K562 (cell line): ENCODE measurements around the gene POT1. TPM values are rescaled to one million over a fixed set of nuclear protein-coding genes. Genes with fewer than 3 reads are reported as not detected.
A peak's percentile ranks its signal among the peaks of the same experiment; 100 is the strongest.

ENCODE experiments used
- ATAC-seq: fragments of 200-7000 bp; cut with Tn5 transposase; 3 replicates; pipeline ENCODE4 v1.9.1; 2020; ENCODE audit warnings: moderate library complexity
- BruUV-seq: library from RNA; stranded (reverse); fragments of 400-500 nt; replicated peaks from 2 replicates; lab custom pipeline; 2021; lab: Mats Ljungman, UMichigan
- CTCF ChIA-PET: fragments of 300-600 bp; formaldehyde crosslinking; extraction: SDS; loops from one replicate; lab custom pipeline; 2021; ENCODE audit warnings: low intra/inter-chr PET ratio; lab: Yijun Ruan, JAX
- POLR2A ChIA-PET: fragments of 300-600, 350-650 bp; sonication (Branson Sonifier 250); formaldehyde crosslinking; extraction: SDS; loops from one replicate; lab custom pipeline; 2021; ENCODE audit warnings: antibody characterized with exemption, inconsistent platforms; lab: Yijun Ruan, JAX
- DNase-seq, 4 experiments: peaks; one replicate each; pipeline versions ENCODE4 v3.0.0 to v3.0.0-alpha.2; 2011 to 2018; ENCODE audit warnings: low spot score in 3 of 4, mixed read lengths in 3 of 4; ENCODE audit errors: extremely low read depth in 1 of 4
- FAIRE-seq: peaks from 2 replicates; lab custom pipeline; 2011; peaks lifted over from hg19 to GRCh38; lab: Jason Lieb, UNC
- H2AFZ ChIP-seq: 2 replicates; pipeline ENCODE4 v1.6.0; 2011; ENCODE audit warnings: low read depth, low read length, control low read depth, inconsistent platforms
- H3K27ac ChIP-seq: fragments of 200-600 bp; 3 replicates; pipeline ENCODE4 v1.8.0; 2011; ENCODE audit warnings: low read depth, mild to moderate bottlenecking, control low read depth, inconsistent platforms, low read length, moderate library complexity, mixed read lengths; ENCODE audit errors: extremely low read depth
- H3K27me3 ChIP-seq, 2 experiments: fragments of 300-600 bp in 1 of 2; 2 replicates in 1 of 2; 3 replicates in 1 of 2; pipeline versions ENCODE4 v1.6.0 to v1.8.0; 2011; ENCODE audit warnings: inconsistent platforms in 2 of 2, low read length in 2 of 2, mild to moderate bottlenecking in 1 of 2, mixed read lengths in 1 of 2, moderate library complexity in 1 of 2; ENCODE audit not compliant: control insufficient read depth in 2 of 2, insufficient read depth in 2 of 2
- H3K36me3 ChIP-seq: fragments of 300-600 bp; 3 replicates; pipeline ENCODE4 v1.8.0; 2011; ENCODE audit warnings: mild to moderate bottlenecking, low read length, inconsistent platforms; ENCODE audit not compliant: control insufficient read depth, insufficient read depth
- H3K4me1 ChIP-seq, 2 experiments: fragments of 200-600 bp in 1 of 2; replicated peaks in 1 of 2; 2 replicates in 1 of 2; 3 replicates in 1 of 2; pipeline versions ENCODE4 v1.5.1 to v1.8.0; 2011; ENCODE audit warnings: inconsistent platforms in 2 of 2, low read length in 2 of 2, mild to moderate bottlenecking in 1 of 2, mixed read lengths in 1 of 2, moderate library complexity in 1 of 2; ENCODE audit not compliant: control insufficient read depth in 2 of 2, insufficient read depth in 2 of 2
- H3K4me2 ChIP-seq: 2 replicates; pipeline ENCODE4 v1.6.1; 2011; ENCODE audit warnings: low read length, control low read depth, inconsistent platforms, mixed read lengths; ENCODE audit not compliant: insufficient read depth
- H3K4me3 ChIP-seq: fragments of 200-600 bp; sonication (generic), shearing (Covaris generic); 2 replicates; pipeline ENCODE4 v1.5.1; 2016; ENCODE audit warnings: control low read depth, inconsistent platforms
- H3K79me2 ChIP-seq: fragments of 200-600 bp; 3 replicates; pipeline ENCODE4 v1.8.0; 2011; ENCODE audit warnings: low read length, inconsistent platforms; ENCODE audit not compliant: control insufficient read depth, insufficient read depth
- H3K9ac ChIP-seq, 2 experiments: 2 replicates each; pipeline versions ENCODE4 v1.6.0 to v1.6.1; 2011; ENCODE audit warnings: low read depth in 2 of 2, low read length in 2 of 2, control low read depth in 1 of 2, inconsistent platforms in 1 of 2, mild to moderate bottlenecking in 1 of 2, mixed read lengths in 1 of 2; ENCODE audit not compliant: insufficient read depth in 1 of 2
- H3K9me1 ChIP-seq: one replicate; pipeline ENCODE4 v1.6.0; 2011; ENCODE audit warnings: inconsistent platforms, mild to moderate bottlenecking, low read length, moderate library complexity; ENCODE audit not compliant: control insufficient read depth, insufficient read depth
- H3K9me3 ChIP-seq: replicated peaks from 2 replicates; pipeline ENCODE4 v1.5.1; 2011; ENCODE audit warnings: low read depth, low read length, inconsistent platforms; ENCODE audit not compliant: control insufficient read depth, insufficient read depth
- H4K20me1 ChIP-seq: replicated peaks from 2 replicates; pipeline ENCODE4 v1.6.1; 2011; ENCODE audit warnings: low read length, inconsistent platforms, mixed read lengths; ENCODE audit not compliant: control insufficient read depth, insufficient read depth
- GABPB2 ChIP-seq: fragments of 250-450 bp; sonication (Bioruptor Pico); conservative IDR thresholded peaks from 2 replicates; pipeline ENCODE4 v1.5.1; 2021; ENCODE audit warnings: mild to moderate bottlenecking
- L3MBTL2 ChIP-seq: fragments of 450-650 bp; IDR thresholded peaks from 2 replicates; pipeline ENCODE4 v1.6.1; 2016; ENCODE audit warnings: mild to moderate bottlenecking, moderate library complexity
- NELFE ChIP-seq: IDR thresholded peaks from 2 replicates; pipeline ENCODE4 v1.6.1; 2011; ENCODE audit warnings: mild to moderate bottlenecking; ENCODE audit not compliant: insufficient read depth, insufficient read length
- NRF1 ChIP-seq, 2 experiments: fragments of 450-650 bp; IDR thresholded peaks in 1 of 2; conservative IDR thresholded peaks in 1 of 2; 2 replicates each; pipeline ENCODE4 v1.6.1; 2014; ENCODE audit warnings: mild to moderate bottlenecking in 2 of 2
- POLR2AphosphoS5 ChIP-seq: IDR thresholded peaks from 2 replicates; pipeline ENCODE4 v1.6.1; 2011; ENCODE audit warnings: mild to moderate bottlenecking, low read depth, low read length, moderate library complexity; ENCODE audit not compliant: control insufficient read depth, insufficient read depth
- RAD21 ChIP-seq, 2 experiments: fragments of 250-450 bp in 1 of 2; fragments of 450-650 bp in 1 of 2; sonication (Bioruptor Pico) in 1 of 2; formaldehyde crosslinking in 1 of 2; IDR thresholded peaks in 1 of 2; conservative IDR thresholded peaks in 1 of 2; 2 replicates each; pipeline versions ENCODE4 v1.4.0 to v1.8.0; 2020 to 2022; ENCODE audit warnings: mild to moderate bottlenecking in 2 of 2, moderate library complexity in 1 of 2
- SMARCE1 ChIP-seq: fragments of 450-650 bp; IDR thresholded peaks from 2 replicates; pipeline ENCODE4 v1.7.1; 2016; ENCODE audit warnings: mild to moderate bottlenecking
- WGBS: fragments of 100-300 bp; shearing (Covaris generic); methylation state at CpG from one replicate; pipeline ENCODE4 v1.1.6; 2016; ENCODE audit warnings: low coverage, mixed read lengths; ENCODE audit not compliant: insufficient coverage; ENCODE audit errors: missing lambda C conversion rate; 5-methylcytosine and 5-hydroxymethylcytosine counted together
- in situ Hi-C: fragments of 300-500 bp; cut with MboI; formaldehyde crosslinking; loops from 4 replicates; pipeline ENCODE4 v1.15.0; 2018; ENCODE audit warnings: inconsistent platforms, mixed read lengths
- intact Hi-C: fragments of 100-400 bp; cut with micrococcal nuclease; formaldehyde crosslinking; loops from 2 replicates; pipeline ENCODE4 v1.14.2; 2022
- polyA plus RNA-seq, 8 experiments: library from polyadenylated mRNA; depleted of rRNA in 4 of 8; stranded (reverse) in 5 of 8; unstranded in 3 of 8; fragments of >200 nt; fragmentation: Nextera tagmentation in 2 of 8; fragmentation: Illumina TruSeq in 1 of 8; extraction: Ambion mirVana in 2 of 8; extraction: Trizol in 1 of 8; gene quantifications; 2 replicates each; pipeline versions ENCODE4 v1.2.1 to v1.2.3, GENCODE V29; 2011 to 2014; ENCODE audit warnings: inconsistent platforms in 1 of 8, missing spikeins in 1 of 8
- total RNA-seq, 7 experiments: library from RNA; depleted of rRNA in 6 of 7; stranded (reverse); fragments of >200 nt in 6 of 7; fragmentation: Illumina TruSeq in 2 of 7; extraction: Trizol in 2 of 7; gene quantifications; 2 replicates each; pipeline versions ENCODE4 v1.2.1 to v1.2.3, GENCODE V29; 2011 to 2021; ENCODE audit warnings: low replicate concordance in 1 of 7
- TF ChIP-seq, protein P1 (sequence below), 3 experiments: IDR thresholded peaks in 2 of 3; conservative IDR thresholded peaks in 1 of 3; 2 replicates each; pipeline ENCODE4 v1.5.1; 2011 to 2012; ENCODE audit warnings: low read length in 3 of 3, mild to moderate bottlenecking in 3 of 3, control low read depth in 2 of 3, improper control_type of control experiment in 1 of 3, inconsistent platforms in 1 of 3, low read depth in 1 of 3, mixed read lengths in 1 of 3, moderate library complexity in 1 of 3; ENCODE audit not compliant: insufficient read depth in 2 of 3
- TF ChIP-seq, protein P2 (sequence below): sonication (generic); formaldehyde crosslinking; IDR thresholded peaks from 2 replicates; pipeline ENCODE4 v1.8.1; 2023; ENCODE audit warnings: mild to moderate bottlenecking, missing genetic modification reagents

Gene POT1
- total and polyA plus RNA-seq, 9 of the 15 experiments (the other 6 are each of a cell fraction or from before 2014, with no cell fraction given), result 37.9 to 140 (median 63.6) TPM

- Histone ChIP-seq H3K9me1 (no peaks in the 10 kb centered on the region), H3K4me3 (no peak overlapping the region), H3K36me3 (peaks cover 11% of the 10 kb centered on the region; the same call in 2 of the 3 replicates), H3K4me2 (no peak overlapping the region), H2AFZ (no peak overlapping the region), H3K79me2 (no peaks in the 10 kb centered on the region), H3K9ac (no peak overlapping the region), H3K27ac (no peak overlapping the region), H3K4me1 (no peaks in the 10 kb centered on the region), H4K20me1 (no peaks in the 10 kb centered on the region), H3K9me3 (no peaks in the 10 kb centered on the region), H3K27me3 (no peaks in the 10 kb centered on the region)
- TF ChIP-seq RAD21 (CRISPR knock-in tag; conservative IDR thresholded peaks at IDR 0.05 in 1 of 2, IDR thresholded peaks at IDR 0.05 in 1 of 2) (peak; percentile 35 to 50; a peak in 3 of 4 replicates), L3MBTL2 (no peak), SMARCE1 (no peak), NELFE (no peak), NRF1 (conservative IDR thresholded peaks at IDR 0.05 in 1 of 2, IDR thresholded peaks at IDR 0.05 in 1 of 2) (no peak), GABPB2 (CRISPR knock-in tag) (no peak), POLR2AphosphoS5 (no peak)
- TF ChIP-seq, protein P1, sequence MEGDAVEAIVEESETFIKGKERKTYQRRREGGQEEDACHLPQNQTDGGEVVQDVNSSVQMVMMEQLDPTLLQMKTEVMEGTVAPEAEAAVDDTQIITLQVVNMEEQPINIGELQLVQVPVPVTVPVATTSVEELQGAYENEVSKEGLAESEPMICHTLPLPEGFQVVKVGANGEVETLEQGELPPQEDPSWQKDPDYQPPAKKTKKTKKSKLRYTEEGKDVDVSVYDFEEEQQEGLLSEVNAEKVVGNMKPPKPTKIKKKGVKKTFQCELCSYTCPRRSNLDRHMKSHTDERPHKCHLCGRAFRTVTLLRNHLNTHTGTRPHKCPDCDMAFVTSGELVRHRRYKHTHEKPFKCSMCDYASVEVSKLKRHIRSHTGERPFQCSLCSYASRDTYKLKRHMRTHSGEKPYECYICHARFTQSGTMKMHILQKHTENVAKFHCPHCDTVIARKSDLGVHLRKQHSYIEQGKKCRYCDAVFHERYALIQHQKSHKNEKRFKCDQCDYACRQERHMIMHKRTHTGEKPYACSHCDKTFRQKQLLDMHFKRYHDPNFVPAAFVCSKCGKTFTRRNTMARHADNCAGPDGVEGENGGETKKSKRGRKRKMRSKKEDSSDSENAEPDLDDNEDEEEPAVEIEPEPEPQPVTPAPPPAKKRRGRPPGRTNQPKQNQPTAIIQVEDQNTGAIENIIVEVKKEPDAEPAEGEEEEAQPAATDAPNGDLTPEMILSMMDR (IDR thresholded peaks at IDR 0.05 in 2 of 3, conservative IDR thresholded peaks at IDR 0.05 in 1 of 3; ENCODE audit: insufficient read depth in 2 of 3, low read depth in 1 of 3, low read length in 3 of 3), result peak in 1 of 3 experiments; percentile 26; a peak in 1 of 6 replicates
- TF ChIP-seq, protein P2, sequence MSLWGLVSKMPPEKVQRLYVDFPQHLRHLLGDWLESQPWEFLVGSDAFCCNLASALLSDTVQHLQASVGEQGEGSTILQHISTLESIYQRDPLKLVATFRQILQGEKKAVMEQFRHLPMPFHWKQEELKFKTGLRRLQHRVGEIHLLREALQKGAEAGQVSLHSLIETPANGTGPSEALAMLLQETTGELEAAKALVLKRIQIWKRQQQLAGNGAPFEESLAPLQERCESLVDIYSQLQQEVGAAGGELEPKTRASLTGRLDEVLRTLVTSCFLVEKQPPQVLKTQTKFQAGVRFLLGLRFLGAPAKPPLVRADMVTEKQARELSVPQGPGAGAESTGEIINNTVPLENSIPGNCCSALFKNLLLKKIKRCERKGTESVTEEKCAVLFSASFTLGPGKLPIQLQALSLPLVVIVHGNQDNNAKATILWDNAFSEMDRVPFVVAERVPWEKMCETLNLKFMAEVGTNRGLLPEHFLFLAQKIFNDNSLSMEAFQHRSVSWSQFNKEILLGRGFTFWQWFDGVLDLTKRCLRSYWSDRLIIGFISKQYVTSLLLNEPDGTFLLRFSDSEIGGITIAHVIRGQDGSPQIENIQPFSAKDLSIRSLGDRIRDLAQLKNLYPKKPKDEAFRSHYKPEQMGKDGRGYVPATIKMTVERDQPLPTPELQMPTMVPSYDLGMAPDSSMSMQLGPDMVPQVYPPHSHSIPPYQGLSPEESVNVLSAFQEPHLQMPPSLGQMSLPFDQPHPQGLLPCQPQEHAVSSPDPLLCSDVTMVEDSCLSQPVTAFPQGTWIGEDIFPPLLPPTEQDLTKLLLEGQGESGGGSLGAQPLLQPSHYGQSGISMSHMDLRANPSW (CRISPR knock-in tag), result no peak
- in situ Hi-C loops, result no loop called here
- no peak for ATAC-seq
- 61% methylated on average over 1 of the region's 1 CpG for WGBS
- no TSS peak for BruUV-seq
- POLR2A ChIA-PET, result no interaction called here
- no peak for FAIRE-seq
- DNase-seq, result peak in 1 of 4 experiments; percentile 11
- intact Hi-C loops, result loop anchor here (10.0 kb wide), 1 partner anchor 686 kb away; no protein-coding TSS in a partner anchor
- CTCF ChIA-PET, result no interaction called here
Measured at GRCh38 chr7:124840435-124840834, 89.2 kb downstream of the POT1 start.
